ENCODE results near the gene IWS1.
"Not testable (repeated sequence)": the region's sequence is repeated elsewhere in the genome, so short reads cannot be mapped to it uniquely, and the experiment has no call there.

The IWS1 gene

GRCh38 chr2:127527001-127527804 is 914 bp upstream of the IWS1 start:
- DNase-seq = no peak

DNA sequence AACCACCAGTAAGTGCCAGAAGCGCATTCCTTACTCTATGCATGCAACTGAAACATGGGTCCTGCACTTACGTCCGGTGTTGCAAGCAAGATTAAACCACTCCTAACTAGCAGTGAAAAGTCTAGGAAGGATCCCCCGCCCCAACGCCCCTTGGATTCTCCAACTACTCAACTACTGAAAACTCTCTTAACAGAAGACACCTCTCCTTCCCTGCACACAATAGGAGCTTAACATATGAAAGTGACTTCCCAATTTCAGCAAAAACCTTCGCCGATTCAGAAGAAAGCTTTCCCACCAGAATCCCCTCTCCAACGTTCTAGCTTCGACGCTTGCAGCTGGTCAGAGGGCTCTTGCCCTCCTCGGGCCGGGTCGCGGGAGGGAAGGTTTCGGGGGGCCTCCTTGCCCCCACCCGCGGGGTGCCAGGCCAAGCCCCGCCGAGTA is 578 bp downstream of the IWS1 start:
- DNase-seq = no peak

DNA sequence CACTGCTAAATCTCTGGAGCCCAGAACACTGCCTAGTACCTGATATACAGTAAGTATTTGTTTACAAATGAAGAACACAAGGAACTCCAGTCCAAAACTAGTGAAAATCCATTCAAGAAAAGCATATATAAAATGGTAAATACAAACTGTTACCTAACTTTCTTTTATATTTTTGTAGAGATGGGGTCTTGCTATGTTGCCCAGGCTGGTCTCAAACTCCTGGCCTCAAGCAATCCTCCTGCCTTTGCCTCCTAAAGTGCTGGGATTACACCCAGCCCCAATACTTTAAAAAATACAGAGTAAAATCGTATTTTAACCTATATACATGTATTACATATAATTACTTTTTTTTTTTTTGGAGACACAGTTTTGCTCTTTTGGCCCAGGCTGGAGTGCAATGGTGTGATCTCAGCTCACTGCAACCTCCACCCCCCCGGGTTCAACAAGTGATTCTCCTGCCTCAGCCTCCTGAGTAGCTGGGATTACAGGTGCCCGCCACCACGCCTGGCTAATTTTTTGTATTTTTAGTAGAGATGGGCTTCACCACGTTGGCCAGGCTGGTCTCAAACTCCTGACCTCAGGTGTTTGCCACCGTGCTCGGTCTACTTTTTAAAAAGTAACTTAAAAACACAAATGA is 2.0 kb downstream of the IWS1 start:
- DNase-seq = not testable (repeated sequence)

DNA sequence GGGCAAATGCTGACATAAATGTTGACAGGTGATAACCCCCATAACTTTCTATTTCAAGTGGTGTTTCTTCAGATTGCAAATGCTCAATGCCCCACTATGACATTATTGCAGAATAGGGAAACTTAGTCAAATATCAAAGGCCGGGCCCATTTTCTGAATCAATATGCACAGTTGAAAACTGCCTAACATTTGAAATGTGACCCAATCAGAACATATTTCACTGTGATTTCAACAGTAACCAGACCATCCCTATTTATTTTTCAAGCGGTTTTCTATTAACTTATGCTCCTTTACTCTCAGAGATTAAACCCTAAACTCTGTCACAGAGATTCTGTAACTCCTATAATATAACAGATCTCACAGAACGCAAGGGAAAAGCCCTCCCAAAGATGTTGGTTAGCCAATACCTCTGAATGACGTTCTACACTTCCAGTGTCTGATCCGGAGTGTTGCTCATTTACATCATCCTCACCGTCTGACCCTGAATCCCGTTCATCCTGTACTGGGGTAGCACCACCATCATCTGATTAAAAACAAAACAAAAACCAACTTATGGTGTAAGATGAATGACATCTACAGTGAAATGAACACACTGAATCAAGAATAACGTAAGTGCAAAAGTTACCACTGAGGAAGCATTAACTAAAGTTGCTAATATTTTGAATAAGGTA is 2.9 kb downstream of the IWS1 start:
- DNase-seq = no peak

GRCh38 chr2:127520424-127520823 is 5.9 kb downstream of the IWS1 start:
- DNase-seq = no peak

DNA sequence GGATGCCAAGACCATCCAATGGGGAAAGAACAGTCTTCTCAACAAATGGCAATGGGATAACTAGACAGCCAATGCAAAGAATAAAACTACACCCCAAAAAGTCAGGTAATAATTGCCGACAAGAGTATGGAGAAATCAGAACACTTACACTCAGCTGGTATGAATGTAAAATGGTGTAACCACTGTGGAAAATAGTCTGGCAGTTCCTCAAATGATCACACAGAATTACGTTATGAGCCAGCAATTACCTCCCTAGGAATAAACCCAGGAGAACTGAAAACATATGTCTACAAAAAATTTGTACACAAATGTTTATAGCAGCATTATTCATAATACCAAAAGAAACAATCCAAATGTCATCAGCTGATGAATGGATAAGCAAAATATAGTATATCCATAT is 8.8 kb downstream of the IWS1 start:
- DNase-seq = no peak

GRCh38 chr2:127516041-127516762 is 10.1 kb downstream of the IWS1 start:
- DNase-seq = no peak

GRCh38 chr2:127515383-127515915 is 10.8 kb downstream of the IWS1 start:
- no peak for DNase-seq

DNA sequence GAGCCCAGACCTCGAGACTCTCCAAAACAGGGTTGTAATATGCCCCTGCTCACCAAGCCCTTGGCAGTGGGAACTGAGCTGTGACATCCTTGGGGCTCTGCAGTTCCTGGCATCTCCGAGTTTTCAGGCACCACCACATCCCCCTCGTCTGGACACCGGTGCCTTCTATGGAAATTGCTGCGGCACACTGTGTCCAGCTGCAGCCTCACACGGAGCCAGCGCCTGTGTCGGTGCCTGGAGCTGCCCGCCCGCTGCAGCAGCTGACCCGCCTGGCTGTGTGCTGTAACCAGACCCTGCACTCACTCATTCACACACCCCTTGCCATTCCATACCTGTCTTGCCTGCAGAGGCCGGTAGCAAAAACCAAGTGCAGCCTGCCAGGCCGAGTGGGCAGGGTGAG is 11.8 kb downstream of the IWS1 start:
- no peak for DNase-seq

GRCh38 chr2:127514076-127514475 is 12.2 kb downstream of the IWS1 start:
- DNase-seq = no peak

GRCh38 chr2:127512362-127512761 is 13.9 kb downstream of the IWS1 start:
- DNase-seq = no peak

DNA sequence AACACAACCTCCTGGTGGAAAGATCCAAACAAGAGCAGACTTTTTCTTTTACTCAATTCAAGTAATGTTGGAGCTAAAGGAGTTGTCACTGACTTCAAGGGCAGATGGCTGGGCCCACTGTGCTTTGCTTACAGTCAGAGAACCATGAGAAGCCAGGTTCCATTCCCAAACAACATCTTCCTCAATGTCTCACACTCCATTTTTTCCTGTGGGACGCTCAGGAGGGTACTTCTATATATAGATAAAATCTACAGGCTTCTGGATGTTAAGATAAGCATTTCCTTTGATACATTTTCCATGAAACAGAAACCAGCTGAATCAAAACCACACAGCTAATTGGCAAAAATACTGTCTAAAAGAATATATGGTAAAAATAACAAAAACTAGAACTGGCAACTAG is 14.4 kb downstream of the IWS1 start:
- no peak for DNase-seq

GRCh38 chr2:127511090-127511695 is 15.1 kb downstream of the IWS1 start:
- no peak for DNase-seq

DNA sequence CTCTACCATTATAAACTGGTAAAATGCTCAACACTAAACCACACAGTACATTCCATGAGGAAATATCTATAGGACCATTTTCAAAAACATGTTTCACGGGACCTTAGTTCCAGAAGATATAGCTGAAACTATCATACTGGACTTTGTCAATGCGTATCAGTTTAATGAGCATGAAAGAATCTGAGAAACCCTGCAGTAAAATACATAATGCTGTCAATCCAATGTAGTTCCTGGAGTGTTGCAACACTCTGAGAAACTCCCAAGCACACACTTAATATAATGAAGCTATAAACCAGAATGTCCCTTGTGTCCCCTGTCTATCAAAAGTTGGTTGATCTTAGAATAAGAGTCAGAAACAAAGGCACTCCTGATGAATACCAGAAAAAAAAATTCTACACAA is 16.2 kb downstream of the IWS1 start:
- DNase-seq = no peak

GRCh38 chr2:127508631-127509034 is 17.7 kb downstream of the IWS1 start:
- DNase-seq = no peak

GRCh38 chr2:127508023-127508630 is 18.2 kb downstream of the IWS1 start:
- no peak for DNase-seq

- no peak for DNase-seq
Observed at GRCh38 chr2:127506510-127506909, 19.8 kb downstream of the IWS1 start.

DNA sequence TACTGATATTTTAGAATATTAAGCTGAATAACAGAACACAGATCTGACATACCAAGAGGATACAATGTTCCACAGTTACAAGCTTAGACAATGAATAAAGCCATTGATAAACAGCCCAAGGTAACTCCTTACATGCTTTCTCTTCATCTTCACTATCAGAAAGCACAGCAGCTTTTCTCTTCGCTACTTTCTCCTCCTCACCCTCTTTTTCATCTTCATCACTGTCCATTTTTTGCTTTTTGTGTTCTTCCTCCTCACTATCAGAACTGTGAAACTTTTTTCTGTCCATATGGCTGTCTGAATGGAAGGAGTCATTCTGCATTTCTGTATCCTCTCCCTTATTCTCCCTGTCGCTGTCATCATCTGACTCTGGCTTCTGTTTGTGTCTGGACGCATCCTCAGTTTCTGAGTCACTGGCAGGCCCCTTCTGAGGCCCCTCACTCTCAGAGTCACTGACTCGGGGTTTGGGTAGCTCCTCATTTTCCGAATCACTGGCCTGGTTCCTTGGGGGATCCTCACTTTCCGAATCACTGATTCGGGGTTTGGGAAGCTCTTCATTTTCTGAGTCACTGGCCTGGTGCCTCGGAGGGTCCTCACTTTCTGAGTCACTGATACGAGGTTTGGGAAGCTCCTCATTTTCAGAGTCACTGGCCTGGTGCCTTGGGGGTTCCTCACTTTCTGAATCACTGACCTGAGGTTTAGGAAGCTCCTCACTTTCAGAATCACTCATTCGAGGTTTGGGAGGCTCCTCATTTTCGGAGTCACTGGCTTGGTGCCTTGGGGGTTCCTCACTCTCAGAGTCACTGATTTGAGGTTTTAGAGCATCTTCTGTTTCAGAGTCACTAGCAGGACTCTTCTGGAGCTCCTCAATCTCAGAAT is 21.5 kb downstream of the IWS1 start:
- DNase-seq = no peak

DNA sequence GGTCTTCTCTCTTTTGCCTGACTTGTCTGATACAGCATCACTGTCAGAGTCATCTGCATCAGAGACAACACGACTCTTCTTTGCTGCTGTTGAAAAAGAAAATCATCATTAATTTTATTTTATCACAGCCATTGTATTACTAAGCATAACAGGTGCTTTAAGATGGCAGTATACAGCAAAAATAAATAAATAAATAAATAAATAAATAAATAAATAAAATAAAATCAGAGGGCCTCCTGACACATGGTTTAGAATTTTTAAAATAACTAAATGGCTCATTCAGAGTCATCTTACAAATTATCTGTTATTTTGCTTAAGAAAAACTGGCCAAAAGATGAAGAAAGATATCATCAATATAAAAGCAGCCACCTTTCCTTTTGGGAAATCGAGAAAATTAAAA is 22.8 kb downstream of the IWS1 start:
- DNase-seq = no peak

DNA sequence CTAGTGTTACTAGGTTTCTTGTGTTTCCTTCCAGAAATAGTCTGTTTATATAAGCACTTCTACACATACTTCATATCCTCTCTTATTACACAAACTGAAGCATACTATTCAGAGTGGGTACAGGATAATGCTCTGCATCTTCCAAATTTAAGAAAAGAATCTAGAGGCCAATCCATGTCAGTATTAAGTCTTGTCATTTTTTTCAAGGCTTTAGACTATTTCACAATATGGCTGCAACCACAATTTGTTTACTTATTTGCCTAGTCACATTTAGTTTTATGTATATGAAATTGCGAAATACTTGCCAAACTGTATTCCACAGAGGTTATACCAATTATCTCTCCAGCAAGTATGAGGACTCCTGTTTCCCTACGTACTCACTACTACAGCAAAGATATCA is 27.9 kb downstream of the IWS1 start:
- DNase-seq = no peak

DNA sequence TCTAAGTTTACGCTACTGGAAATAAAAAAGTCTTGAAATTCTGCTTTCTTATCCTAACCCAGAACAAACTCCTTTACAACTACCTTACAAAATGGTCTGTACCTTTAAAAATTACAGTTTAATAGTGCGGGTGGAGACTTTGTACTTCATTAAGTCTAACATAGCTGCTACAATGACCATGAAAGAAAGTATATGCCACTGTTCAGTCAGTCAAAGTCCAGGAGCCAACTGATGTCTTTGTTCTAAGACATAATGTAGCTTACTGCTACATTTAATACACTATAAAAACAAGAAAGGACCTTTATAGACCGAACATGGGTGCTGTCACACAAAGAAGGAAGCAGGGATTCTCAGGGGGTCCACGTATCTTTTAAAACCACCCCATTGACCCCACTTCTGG is 36.0 kb downstream of the IWS1 start:
- no peak for DNase-seq

All from cerebellar nuclear complex (tissue), 1 donor.